Measurements from ENCODE around the gene XAB2. TPM values are rescaled to one million over a fixed set of nuclear protein-coding genes. Genes with fewer than 3 reads are reported as not detected.
A peak's percentile ranks its signal among the peaks of the same experiment; 100 is the strongest.

The XAB2 gene
- polyA plus RNA-seq, 1 donor from 2014 or later, result 19.6 TPM

GRCh38 chr19:7670150-7670783 is 40.9 kb upstream of the XAB2 start:
- Histone ChIP-seq H3F3A (ENCODE audit: insufficient read depth, low read length, poor library complexity, severe bottlenecking) (no peaks in the 10 kb centered on the region), H3K9ac (ENCODE audit: low read length) (no peak overlapping the region), H3K4me2 (ENCODE audit: low read length) (no peak overlapping the region), H3K27me3 (ENCODE audit: insufficient read depth, low read depth, low read length) (peaks cover 13% of the 10 kb centered on the region), H3K36me3 (ENCODE audit: insufficient read depth, low read length) (no peaks in the 10 kb centered on the region), H3K9me3 (ENCODE audit: low read length) (no peaks in the 10 kb centered on the region), H3K9me2 (ENCODE audit: insufficient read depth, low read length) (no peaks in the 10 kb centered on the region), H3K4me3 (ENCODE audit: low read length) (peak overlapping the region; percentile 54), H4K20me1 (ENCODE audit: insufficient read depth) (no peaks in the 10 kb centered on the region), H2AFZ (ENCODE audit: low read depth, low read length) (no peak overlapping the region), H3K79me2 (replicated peaks; ENCODE audit: insufficient read depth, low read length) (no peaks in the 10 kb centered on the region), H3K27ac (ENCODE audit: low read length) (no peak overlapping the region)
- TF ChIP-seq EP300 (conservative IDR thresholded peaks at IDR 0.05; ENCODE audit: poor library complexity, severe bottlenecking) (no peak), RAD21 (conservative IDR thresholded peaks at IDR 0.05) (no peak), EZH2 (IDR thresholded peaks at IDR 0.05; ENCODE audit: borderline replicate concordance, insufficient read depth, low read length, poor library complexity, severe bottlenecking) (no peak), CTCF (IDR thresholded peaks at IDR 0.05; ENCODE audit: poor library complexity, severe bottlenecking) (no peak), REST (IDR thresholded peaks at IDR 0.05; ENCODE audit: borderline replicate concordance) (no peak), SMC3 (conservative IDR thresholded peaks at IDR 0.05; ENCODE audit: poor library complexity) (no peak), TAF1 (IDR thresholded peaks at IDR 0.05; ENCODE audit: low read depth) (no peak), MXI1 (conservative IDR thresholded peaks at IDR 0.05; ENCODE audit: poor library complexity, severe bottlenecking) (no peak), POLR2AphosphoS5 (IDR thresholded peaks at IDR 0.05) (no peak)

- H3K36me3 ChIP-seq (ENCODE audit: insufficient read depth, low read length), result no peaks in the 10 kb centered on the region
- H3F3A ChIP-seq (ENCODE audit: insufficient read depth, low read length, poor library complexity, severe bottlenecking), result no peaks in the 10 kb centered on the region
- no peak overlapping the region for H3K4me3 ChIP-seq (ENCODE audit: low read length)
- no peaks in the 10 kb centered on the region for H3K9me2 ChIP-seq (ENCODE audit: insufficient read depth, low read length)
- no peak for TF ChIP-seq CTCF (IDR thresholded peaks at IDR 0.05; ENCODE audit: poor library complexity, severe bottlenecking)
- TF ChIP-seq MXI1 (conservative IDR thresholded peaks at IDR 0.05; ENCODE audit: poor library complexity, severe bottlenecking), result no peak
- no peak overlapping the region for H3K4me2 ChIP-seq (ENCODE audit: low read length)
- no peaks in the 10 kb centered on the region for H4K20me1 ChIP-seq (ENCODE audit: insufficient read depth)
- peaks cover 13% of the 10 kb centered on the region for H3K27me3 ChIP-seq (ENCODE audit: insufficient read depth, low read depth, low read length)
- H3K79me2 ChIP-seq (replicated peaks; ENCODE audit: insufficient read depth, low read length), result no peaks in the 10 kb centered on the region
- no peak overlapping the region for H3K9ac ChIP-seq (ENCODE audit: low read length)
- H3K27ac ChIP-seq (ENCODE audit: low read length), result no peak overlapping the region
- H2AFZ ChIP-seq (ENCODE audit: low read depth, low read length), result no peak overlapping the region
- H3K9me3 ChIP-seq (ENCODE audit: low read length), result no peaks in the 10 kb centered on the region
These were observed 40.3 kb upstream of the XAB2 start for GRCh38 chr19:7669641-7670040.

All from neural cell (in vitro differentiated cells).